ENCODE results near the gene PRKCQ.

Gene PRKCQ

DNA sequence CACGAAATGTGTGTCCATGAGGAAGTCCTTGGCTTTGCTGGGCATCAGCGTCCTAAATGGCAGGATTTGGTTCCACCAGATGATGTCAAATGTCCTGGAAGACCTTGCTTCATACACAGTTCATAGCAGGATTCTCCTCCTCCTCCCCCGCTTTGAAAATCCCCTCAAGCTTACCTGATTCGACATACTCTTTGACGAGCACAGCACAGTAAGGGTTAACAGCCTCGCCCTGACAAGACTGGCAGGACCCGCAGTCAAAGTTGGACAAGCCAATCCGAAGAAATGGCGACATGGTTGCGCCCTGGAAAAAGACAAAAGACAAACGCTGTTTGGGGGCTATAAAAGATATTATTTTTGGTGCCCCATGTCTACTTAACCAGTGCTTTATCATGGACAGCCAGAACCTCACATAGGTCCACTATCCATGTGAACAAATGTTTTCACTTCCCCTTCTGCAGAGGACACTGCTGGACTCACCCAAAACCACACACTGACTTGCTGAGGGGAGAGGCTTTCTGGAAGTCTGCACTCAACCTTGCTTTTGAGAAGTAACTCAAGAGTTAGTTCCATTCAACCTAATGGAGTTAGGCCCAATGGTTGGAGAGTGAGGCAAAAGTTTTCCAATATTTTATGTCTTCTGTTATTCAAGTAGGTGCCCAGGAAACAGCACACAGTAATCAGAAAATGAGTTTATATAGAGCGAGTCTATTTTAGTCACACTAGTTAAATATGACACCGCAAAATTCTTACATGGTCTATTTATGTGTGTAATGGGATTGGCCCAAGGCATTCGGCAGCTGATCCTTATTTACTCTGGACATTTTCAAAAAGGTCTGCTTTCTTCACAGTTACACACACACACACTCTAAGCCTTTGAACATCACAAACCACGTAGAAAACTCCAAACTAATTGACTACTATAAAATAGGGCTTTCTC, 65.0 kb downstream of the PRKCQ start:
- no peak for DNase-seq (ENCODE audit: low spot score)
- TF ChIP-seq, protein P1, sequence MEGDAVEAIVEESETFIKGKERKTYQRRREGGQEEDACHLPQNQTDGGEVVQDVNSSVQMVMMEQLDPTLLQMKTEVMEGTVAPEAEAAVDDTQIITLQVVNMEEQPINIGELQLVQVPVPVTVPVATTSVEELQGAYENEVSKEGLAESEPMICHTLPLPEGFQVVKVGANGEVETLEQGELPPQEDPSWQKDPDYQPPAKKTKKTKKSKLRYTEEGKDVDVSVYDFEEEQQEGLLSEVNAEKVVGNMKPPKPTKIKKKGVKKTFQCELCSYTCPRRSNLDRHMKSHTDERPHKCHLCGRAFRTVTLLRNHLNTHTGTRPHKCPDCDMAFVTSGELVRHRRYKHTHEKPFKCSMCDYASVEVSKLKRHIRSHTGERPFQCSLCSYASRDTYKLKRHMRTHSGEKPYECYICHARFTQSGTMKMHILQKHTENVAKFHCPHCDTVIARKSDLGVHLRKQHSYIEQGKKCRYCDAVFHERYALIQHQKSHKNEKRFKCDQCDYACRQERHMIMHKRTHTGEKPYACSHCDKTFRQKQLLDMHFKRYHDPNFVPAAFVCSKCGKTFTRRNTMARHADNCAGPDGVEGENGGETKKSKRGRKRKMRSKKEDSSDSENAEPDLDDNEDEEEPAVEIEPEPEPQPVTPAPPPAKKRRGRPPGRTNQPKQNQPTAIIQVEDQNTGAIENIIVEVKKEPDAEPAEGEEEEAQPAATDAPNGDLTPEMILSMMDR (IDR thresholded peaks at IDR 0.05; ENCODE audit: extremely low read depth, missing control alignments) = no peak

DNA sequence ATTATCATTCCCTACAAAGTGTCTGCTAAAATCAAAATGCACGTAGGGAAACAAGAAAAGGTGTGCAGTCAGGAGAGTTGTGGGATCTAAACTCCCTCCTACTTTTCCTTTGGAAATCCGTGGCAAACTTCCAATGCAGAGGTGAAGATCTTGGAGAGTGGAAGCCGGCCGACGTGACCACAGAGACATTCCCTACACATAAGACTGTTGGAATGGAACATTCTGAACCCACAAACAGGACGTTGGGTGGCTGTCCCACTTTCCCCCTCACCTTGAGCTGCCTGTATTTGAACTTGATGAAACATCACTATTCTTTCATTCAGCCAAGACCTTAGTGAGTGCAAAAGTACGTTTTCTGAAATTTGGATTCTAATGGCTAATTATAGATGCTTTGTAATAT, 65.9 kb downstream of the PRKCQ start:
- no peak for DNase-seq (ENCODE audit: low spot score)
- TF ChIP-seq, protein P1 (IDR thresholded peaks at IDR 0.05; ENCODE audit: extremely low read depth, missing control alignments) = no peak

DNA sequence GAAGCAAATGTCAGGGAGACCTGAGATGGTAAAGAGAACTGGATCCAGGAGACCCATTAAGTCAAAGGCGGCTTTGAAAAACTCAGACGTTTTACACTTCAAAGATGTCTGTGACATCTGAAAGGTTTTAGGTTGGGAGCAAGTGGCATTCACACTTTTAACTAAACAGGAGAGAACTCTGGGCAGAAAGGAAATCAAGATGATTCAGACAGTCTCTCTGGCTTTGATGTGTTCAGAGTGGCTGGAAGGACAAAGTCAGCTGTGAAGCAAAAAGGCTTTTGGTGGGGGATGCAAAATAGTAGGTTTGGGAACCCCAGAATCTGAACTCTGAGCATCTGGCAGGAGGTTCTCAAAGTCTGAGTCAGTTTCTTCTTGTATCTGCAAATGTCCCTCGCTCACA, 66.6 kb downstream of the PRKCQ start:
- DNase-seq (ENCODE audit: low spot score) = no peak

DNA sequence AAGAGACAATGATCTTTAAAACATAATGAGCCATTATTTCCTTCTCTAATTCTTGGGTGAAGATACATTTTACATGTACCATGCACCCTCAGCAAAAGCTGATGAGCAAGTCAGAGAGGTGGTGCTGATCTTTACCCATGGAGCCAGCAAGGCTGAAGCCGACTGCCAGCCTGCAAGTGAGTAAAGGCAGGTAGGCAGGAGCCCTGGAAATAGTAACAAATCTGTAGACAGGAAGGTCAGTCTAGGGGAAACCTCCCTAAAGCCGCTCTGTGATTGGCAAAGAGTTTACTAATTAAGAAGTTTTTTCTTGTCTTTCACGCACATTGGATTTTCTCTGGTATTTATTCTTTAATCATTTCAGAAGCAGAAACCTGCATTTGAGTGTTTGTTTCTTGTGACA, 67.9 kb downstream of the PRKCQ start:
- TF ChIP-seq, protein P1 (IDR thresholded peaks at IDR 0.05; ENCODE audit: extremely low read depth, missing control alignments) = no peak

More for the DNA sequence above, 66.6 kb downstream of the PRKCQ start:
- TF ChIP-seq, protein P1 (IDR thresholded peaks at IDR 0.05; ENCODE audit: extremely low read depth, missing control alignments) = no peak

DNA sequence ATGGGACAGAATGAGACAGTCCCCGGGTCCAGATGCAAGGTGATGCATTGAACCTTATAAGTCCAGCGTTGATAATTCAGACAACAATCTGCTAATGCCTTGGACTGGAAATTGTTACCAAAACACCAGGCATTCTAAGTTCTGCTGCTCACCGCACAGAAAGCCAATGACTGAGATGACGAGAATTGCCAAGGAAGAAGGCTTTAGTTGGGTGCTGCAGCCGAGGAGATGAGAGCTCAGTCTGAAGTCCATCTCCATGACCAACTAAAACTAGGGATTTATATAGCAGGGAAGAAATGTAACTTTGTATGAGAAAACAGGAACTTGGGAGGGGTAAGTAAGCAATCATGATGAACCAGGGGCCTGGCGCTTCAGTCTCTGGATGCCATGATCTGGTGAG, 68.7 kb downstream of the PRKCQ start:
- DNase-seq (ENCODE audit: low spot score) = no peak
- TF ChIP-seq, protein P1 (IDR thresholded peaks at IDR 0.05; ENCODE audit: extremely low read depth, missing control alignments) = no peak

More for the DNA sequence above, 67.9 kb downstream of the PRKCQ start:
- no peak for DNase-seq (ENCODE audit: low spot score)

DNA sequence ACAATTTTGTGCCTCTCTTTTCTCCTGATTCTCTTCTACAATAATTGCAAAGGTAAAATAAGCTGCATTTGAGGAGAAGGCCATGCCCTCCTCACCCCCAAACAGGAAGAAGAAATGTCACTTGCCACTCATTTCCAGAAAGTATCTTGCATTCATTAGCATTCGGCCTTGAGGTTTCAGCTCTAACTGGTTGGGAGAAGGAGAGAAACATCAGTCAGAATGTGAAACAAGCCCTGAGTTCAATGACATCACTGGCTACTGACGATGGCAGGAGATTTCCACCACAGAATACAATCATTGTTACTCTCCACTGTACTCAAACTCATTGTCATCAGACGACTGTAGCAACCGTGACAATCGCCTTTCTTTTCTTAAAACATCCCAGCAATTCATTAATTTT, 72.8 kb downstream of the PRKCQ start:
- DNase-seq (ENCODE audit: low spot score) = peak; percentile 44
- TF ChIP-seq, protein P1 (IDR thresholded peaks at IDR 0.05; ENCODE audit: extremely low read depth, missing control alignments) = no peak

DNA sequence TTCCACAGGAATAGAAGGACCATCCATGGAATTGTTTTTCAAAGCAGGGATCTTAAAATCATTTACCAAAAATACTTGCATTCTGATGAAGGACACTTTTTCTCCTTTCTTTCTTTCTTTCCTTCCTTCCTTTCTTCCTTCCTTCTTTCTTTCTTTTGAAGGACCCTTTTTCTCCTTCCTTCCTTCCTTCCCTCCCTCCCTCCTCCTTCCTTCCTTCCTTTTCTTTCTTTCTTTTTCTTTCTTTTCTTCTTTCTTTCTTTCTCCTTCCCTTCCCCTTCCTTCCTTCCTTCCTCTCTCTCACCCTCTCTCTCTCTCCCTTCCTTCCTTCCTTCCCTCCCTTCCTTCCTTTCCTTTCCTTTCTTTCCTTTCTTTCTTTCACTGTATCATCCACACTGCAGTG, 74.8 kb downstream of the PRKCQ start:
- DNase-seq (ENCODE audit: low spot score) = no peak

More for the DNA sequence above, 74.8 kb downstream of the PRKCQ start:
- TF ChIP-seq, protein P1 (IDR thresholded peaks at IDR 0.05; ENCODE audit: extremely low read depth, missing control alignments) = no peak
